ENCODE measurements around the gene MYH7B. TPM values are rescaled to one million over a fixed set of nuclear protein-coding genes. Genes with fewer than 3 reads are reported as not detected.

Gene MYH7B
- total and polyA plus RNA-seq, 8 donors: 0.09 to 2.3 (median 0.37) TPM

DNA sequence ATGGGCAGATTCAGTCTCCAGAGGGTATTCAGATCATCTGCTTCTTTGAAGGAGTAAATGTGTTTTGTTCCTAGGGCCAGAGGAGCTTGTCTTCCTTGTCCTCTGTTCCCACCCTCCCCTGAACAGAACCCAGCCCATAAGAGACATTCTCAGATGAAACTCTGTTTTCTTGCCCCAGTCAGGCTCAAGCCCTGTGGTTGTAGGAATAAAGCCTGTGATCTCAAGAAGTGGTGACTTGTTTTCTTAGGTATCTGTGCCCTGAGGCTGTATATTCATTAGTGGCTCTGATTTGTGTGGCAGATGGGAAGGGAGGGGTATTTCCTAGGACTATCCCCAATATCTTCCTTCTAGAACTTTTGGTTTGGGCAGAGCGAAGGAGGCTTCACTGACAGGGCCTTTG, 27.9 kb upstream of the MYH7B start:
- Histone ChIP-seq H3K27ac (no peak overlapping the region), H3K4me1 (peaks cover 0 to 3% (median 0%) of the 10 kb centered on the region in 3 donors), H3K4me3 (no peak overlapping the region), H3K27me3 (no peaks in the 10 kb centered on the region), H3K36me3 (peaks cover 0 to 18% (median 0%) of the 10 kb centered on the region in 3 donors), H3K9me3 (no peaks in the 10 kb centered on the region)
- no peak for DNase-seq
- FAIRE-seq: no peak
- intact Hi-C loops (cut with DNase I): no loop called here
- TF ChIP-seq, protein P1, sequence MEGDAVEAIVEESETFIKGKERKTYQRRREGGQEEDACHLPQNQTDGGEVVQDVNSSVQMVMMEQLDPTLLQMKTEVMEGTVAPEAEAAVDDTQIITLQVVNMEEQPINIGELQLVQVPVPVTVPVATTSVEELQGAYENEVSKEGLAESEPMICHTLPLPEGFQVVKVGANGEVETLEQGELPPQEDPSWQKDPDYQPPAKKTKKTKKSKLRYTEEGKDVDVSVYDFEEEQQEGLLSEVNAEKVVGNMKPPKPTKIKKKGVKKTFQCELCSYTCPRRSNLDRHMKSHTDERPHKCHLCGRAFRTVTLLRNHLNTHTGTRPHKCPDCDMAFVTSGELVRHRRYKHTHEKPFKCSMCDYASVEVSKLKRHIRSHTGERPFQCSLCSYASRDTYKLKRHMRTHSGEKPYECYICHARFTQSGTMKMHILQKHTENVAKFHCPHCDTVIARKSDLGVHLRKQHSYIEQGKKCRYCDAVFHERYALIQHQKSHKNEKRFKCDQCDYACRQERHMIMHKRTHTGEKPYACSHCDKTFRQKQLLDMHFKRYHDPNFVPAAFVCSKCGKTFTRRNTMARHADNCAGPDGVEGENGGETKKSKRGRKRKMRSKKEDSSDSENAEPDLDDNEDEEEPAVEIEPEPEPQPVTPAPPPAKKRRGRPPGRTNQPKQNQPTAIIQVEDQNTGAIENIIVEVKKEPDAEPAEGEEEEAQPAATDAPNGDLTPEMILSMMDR (IDR thresholded peaks at IDR 0.05): no peak
- ATAC-seq: no peak
- 94 to 97% methylated on average over 1 of the region's 1 CpG for WGBS, 2 donors

DNA sequence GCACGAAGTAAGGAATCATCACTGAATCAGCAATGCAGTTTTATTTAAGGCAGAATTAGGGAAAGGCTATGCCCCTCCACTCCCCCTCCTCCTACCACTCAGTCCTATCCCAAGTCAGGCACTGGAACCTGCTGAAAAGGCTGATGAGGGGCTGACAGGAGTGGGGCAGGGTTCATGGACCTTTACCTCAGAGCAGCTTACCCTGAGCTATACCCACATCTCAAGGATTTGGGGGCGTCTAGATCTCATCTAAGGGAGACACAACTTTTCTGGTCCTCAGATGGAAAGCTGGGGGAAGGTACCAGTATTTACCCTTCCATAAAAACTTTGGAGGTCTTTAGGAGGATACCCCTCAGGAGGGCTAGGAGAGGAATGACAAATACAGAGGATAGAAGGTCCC, 27.3 kb upstream of the MYH7B start:
- intact Hi-C loops (cut with DNase I): no loop called here
- TF ChIP-seq, protein P1 (IDR thresholded peaks at IDR 0.05): no peak
- peaks cover 0 to 18% (median 0%) of the 10 kb centered on the region in 3 donors for H3K36me3 ChIP-seq
- no peak overlapping the region for H3K4me3 ChIP-seq
- H3K27me3 ChIP-seq: no peaks in the 10 kb centered on the region
- WGBS, 2 donors: 86 to 94% methylated on average over 2 of the region's 2 CpGs
- ATAC-seq (no peak), DNase-seq (no peak), FAIRE-seq (no peak)
- H3K4me1 ChIP-seq: no peaks in the 10 kb centered on the region
- H3K27ac ChIP-seq: no peak overlapping the region
- H3K9me3 ChIP-seq: no peaks in the 10 kb centered on the region

DNA sequence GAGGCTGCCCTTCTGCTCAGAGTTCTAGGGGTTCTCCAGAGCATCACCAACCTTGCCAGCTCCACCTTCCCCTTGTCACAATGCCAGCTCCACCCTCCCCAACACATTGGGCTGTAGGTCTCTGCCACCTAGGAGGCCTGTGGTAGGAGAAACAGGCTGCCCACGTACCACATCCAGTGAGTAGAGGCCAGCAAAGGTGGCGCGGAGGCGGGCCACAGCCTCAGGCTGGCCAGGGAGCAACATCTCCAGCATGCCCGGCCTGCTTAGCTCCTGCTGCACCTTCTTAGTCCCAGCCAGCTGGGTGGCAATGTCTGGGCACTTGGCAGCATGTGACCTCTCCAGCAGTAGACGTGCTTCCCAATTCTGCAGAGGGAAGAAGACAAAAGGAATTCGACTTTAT, 23.9 kb upstream of the MYH7B start:
- Histone ChIP-seq H3K27ac (no peak overlapping the region), H3K9me3 (no peaks in the 10 kb centered on the region), H3K4me1 (no peaks in the 10 kb centered on the region), H3K36me3 (peaks cover 0 to 18% (median 0%) of the 10 kb centered on the region in 3 donors), H3K4me3 (no peak overlapping the region), H3K27me3 (no peaks in the 10 kb centered on the region)
- 88 to 90% methylated on average over 7 of the region's 7 CpGs for WGBS, 2 donors
- ATAC-seq: no peak
- no peak for FAIRE-seq
- TF ChIP-seq, protein P1 (IDR thresholded peaks at IDR 0.05): no peak
- DNase-seq: no peak
- intact Hi-C loops (cut with DNase I): no loop called here

DNA sequence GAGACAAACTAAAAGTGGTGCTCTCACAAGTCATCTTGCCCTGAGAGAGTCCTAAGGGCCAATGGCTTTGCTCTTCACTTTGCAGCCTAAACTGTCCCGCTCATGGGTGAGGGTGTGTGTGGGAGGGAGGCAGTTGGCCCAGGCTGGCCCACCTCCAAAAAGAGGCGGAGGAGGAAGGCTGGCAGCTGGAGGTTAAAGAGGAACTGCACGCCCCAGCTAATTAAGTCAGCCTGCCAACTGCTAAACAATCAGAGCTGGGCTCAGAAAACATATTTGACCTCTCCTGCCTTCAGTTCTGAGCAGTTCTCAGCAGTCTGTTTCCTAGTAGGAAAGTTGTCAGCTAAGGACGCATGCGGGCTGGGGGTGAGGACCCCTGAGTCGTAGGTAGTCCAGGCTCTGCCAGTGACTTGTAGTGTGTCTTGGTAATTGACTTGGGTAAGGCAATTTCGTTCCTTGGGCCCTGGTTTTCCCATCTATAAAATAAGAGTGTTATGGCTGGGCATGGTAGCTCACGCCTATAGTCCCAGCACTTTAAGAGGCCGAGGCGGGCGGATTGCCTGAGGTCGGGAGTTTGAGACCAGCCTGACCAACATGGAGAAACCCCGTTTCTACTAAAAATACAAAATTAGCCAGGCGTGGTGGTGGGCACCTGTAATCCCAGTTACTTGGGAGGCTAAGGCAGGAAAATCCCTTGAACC, 17.1 kb upstream of the MYH7B start:
- Histone ChIP-seq H3K27ac (peak overlapping the region in 3 of 4 donors; percentile 4 to 35 (median 35)), H3K27me3 (no peaks in the 10 kb centered on the region), H3K4me1 (peaks cover 0 to 4% (median 0%) of the 10 kb centered on the region in 3 donors), H3K4me3 (no peak overlapping the region), H3K9me3 (no peaks in the 10 kb centered on the region), H3K36me3 (no peaks in the 10 kb centered on the region)
- TF ChIP-seq, protein P1 (IDR thresholded peaks at IDR 0.05): no peak
- WGBS, 2 donors: 59 to 64% methylated on average over 14 of the region's 14 CpGs
- DNase-seq: peak in 4 of 6 donors; percentile 54 to 72 (median 66)
- intact Hi-C loops (cut with DNase I): no loop called here
- ATAC-seq: peak; percentile 70 to 91 (median 85)
- FAIRE-seq: no peak

DNA sequence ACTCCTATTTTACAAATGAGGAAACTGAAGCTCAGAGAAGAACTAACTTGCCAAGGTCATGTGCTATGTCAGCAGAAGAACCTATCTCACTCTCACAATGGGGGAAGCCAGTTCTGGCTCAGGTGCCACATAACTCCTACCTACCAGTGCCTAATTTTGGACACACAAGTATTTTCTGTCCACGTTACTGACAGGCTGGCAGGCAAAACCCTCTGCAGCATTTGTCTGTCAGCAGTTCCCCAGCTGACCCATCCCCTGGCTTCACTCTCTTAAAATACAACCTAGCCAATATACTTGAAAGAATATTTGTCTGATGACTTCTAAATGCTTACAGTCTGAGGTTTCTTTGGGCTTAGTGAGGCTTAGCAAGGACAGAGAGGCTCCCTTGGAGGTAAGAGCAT, 15.6 kb upstream of the MYH7B start:
- TF ChIP-seq, protein P1 (IDR thresholded peaks at IDR 0.05): no peak
- Histone ChIP-seq H3K27me3 (no peaks in the 10 kb centered on the region), H3K27ac (no peak overlapping the region), H3K4me3 (no peak overlapping the region), H3K36me3 (no peaks in the 10 kb centered on the region), H3K4me1 (peaks cover 0 to 4% (median 0%) of the 10 kb centered on the region in 3 donors), H3K9me3 (no peaks in the 10 kb centered on the region)
- intact Hi-C loops (cut with DNase I): no loop called here
- WGBS, 2 donors: 73 to 83% methylated on average over 1 of the region's 1 CpG
- DNase-seq: no peak
- ATAC-seq: peak in 1 of 4 donors; percentile 15
- FAIRE-seq: no peak

Data from pancreas (tissue), 10 donors.